GM18511 (cell line): ENCODE results near the gene LCT.
A peak's percentile ranks its signal among the peaks of the same experiment; 100 is the strongest.

Experiments
- ATAC-seq: cut with Tn5 transposase; IDR thresholded peaks from one replicate; pipeline ENCODE4 v1.9.1; 2021; ENCODE audit warnings: mild to moderate bottlenecking, moderate library complexity; ENCODE audit not compliant: unreplicated experiment

The LCT gene

DNA sequence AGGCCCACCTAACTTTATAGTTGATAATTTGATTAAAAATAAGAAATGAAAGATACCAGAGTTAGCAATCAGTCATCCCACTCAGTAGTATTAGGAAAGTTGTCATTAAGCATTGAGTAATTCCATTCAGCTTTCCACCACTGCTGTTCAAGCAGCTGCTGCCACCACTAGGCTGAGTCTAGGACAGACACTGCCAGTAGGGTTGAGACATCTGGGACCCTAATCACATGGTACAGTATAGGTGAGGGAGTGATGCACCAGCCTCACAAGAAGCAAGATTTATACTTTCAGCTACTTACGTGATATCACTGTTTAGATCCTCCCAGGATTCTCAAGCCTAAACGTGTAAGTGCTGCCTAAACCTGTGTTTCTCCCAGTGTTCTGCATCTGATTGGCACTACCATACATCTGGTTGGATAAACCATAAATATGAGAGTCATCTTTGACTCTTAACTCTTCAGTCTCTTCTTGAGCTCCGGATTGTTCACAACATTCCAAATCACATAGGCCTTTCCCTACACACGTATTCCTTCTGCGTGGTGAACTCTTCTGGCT lies 92.1 kb downstream of the LCT start:
- ATAC-seq: no peak

GRCh38 chr2:135743860-135744259 lies 93.1 kb downstream of the LCT start:
- ATAC-seq: no peak

- ATAC-seq: peak; percentile 24
Measured at GRCh38 chr2:135742325-135742757, 94.6 kb downstream of the LCT start.

DNA sequence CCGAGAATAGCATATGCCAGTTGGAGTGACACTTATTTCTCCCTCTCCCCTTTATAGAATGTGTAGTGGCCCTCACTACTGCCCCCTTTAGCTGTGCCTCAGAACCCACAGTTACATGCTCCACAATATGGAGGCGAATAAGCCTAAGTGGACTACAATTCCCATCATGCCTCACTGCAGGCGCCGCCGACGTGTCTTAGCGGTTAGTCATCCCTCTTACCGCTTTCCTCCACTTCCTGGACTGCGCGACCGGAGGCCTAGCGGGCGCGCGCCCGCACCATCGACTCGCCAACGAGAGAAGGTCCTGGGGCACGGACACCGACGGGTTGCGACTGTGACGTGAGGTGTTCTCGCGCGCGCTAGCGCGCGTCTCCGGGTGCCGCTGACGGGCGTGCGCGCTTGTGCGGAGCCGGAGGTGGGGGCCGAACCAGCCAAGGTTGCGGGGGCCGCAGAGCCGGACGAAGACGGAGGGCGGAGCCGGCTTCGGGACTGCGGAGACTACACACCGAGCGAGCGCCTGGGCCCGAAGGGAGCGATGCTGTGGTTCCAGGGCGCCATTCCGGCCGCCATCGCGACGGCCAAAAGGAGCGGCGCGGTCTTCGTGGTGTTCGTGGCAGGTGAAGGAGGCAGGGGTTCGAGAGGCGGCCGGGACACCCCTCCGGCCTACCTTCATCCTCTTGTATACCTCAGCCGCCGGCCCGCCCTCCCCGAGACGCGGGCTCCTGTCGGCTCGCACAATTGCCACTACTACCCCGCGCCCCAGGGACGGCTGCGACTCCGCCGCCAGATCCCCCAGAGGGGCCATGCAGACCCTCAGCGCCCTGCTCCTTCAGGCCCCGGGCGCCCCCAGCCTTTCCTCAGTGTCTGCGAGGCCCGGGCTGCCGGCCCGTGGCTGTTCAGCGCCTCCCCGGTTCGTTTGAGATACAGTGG lies 95.3 kb downstream of the LCT start, which contains the start of gene UBXN4:
TSS of gene UBXN4 (plus strand) at position 461 of the 930 bp plus-strand sequence. CDS start at position 536, 75 bp downstream.
- ATAC-seq: peak; percentile 92

DNA sequence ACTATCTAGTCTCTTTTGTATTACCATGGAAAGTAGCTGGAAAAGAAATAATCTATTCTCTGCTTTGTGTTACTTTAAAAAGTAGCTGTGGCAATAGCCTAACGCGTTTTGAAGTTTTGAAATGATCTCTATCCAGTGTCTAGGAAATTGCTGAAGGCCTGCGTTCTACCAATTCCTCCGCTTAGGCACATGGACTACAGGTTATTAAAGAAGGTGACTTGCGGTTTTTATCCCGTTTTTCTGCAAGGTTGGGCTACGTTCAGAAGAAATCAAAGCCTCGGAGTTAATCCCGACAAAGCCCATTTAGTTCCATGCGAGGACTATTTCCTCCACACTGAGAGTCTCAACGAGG lies 96.0 kb downstream of the LCT start:
- ATAC-seq: no peak

GRCh38 chr2:135740206-135740605 lies 96.8 kb downstream of the LCT start:
- ATAC-seq: no peak
